NK-92 (cell line): ENCODE results near the gene HEXB.
"Not testable (repeated sequence)": the region's sequence is repeated elsewhere in the genome, so short reads cannot be mapped to it uniquely, and the experiment has no call there.

Source experiments
- DNase-seq: peaks from one replicate; lab custom pipeline; 2025; ENCODE audit not compliant: unreplicated experiment; lab: John Stamatoyannopoulos, UW

HEXB gene

GRCh38 chr5:74657165-74657564, 27.9 kb upstream of the HEXB start:
- no peak for DNase-seq

GRCh38 chr5:74659172-74659571, 25.9 kb upstream of the HEXB start:
- no peak for DNase-seq

- DNase-seq = no peak
These were observed 24.9 kb upstream of the HEXB start for GRCh38 chr5:74660140-74660539.

GRCh38 chr5:74660873-74661272, 24.2 kb upstream of the HEXB start:
- no peak for DNase-seq

GRCh38 chr5:74664551-74664950, 20.5 kb upstream of the HEXB start:
- no peak for DNase-seq

- DNase-seq = no peak
These were observed 19.8 kb upstream of the HEXB start for GRCh38 chr5:74665273-74665672.

GRCh38 chr5:74665816-74666215, 19.2 kb upstream of the HEXB start:
- no peak for DNase-seq

GRCh38 chr5:74667396-74667795, 17.6 kb upstream of the HEXB start:
- DNase-seq = no peak

GRCh38 chr5:74669821-74670220, 15.2 kb upstream of the HEXB start:
- DNase-seq = no peak

GRCh38 chr5:74670396-74671038, 14.5 kb upstream of the HEXB start:
- no peak for DNase-seq

- no peak for DNase-seq
These were observed 12.7 kb upstream of the HEXB start for GRCh38 chr5:74672215-74672877.

- DNase-seq = no peak
These were observed 11.8 kb upstream of the HEXB start for GRCh38 chr5:74673011-74673790.

- DNase-seq = not testable (repeated sequence)
These were observed 8.6 kb upstream of the HEXB start for GRCh38 chr5:74676466-74676865.

- DNase-seq = not testable (repeated sequence)
These were observed 6.9 kb upstream of the HEXB start for GRCh38 chr5:74678123-74678522.

GRCh38 chr5:74679300-74679699, 5.7 kb upstream of the HEXB start:
- DNase-seq = not testable (repeated sequence)

GRCh38 chr5:74679966-74680365, 5.1 kb upstream of the HEXB start:
- DNase-seq = no peak

GRCh38 chr5:74685979-74686631, 1.1 kb downstream of the HEXB start:
- no peak for DNase-seq

GRCh38 chr5:74686962-74687751, 2.1 kb downstream of the HEXB start:
- no peak for DNase-seq

GRCh38 chr5:74693191-74693590, 8.2 kb downstream of the HEXB start:
- no peak for DNase-seq

GRCh38 chr5:74717596-74717995, 32.6 kb downstream of the HEXB start:
- DNase-seq = no peak

GRCh38 chr5:74722271-74722670, 37.2 kb downstream of the HEXB start:
- no peak for DNase-seq
